Ishikawa (cell line): ENCODE measurements around the gene COQ4.
A peak's percentile ranks its signal among the peaks of the same experiment; 100 is the strongest.

ENCODE experiments used
- CEBPB ChIP-seq: IDR thresholded peaks from 2 replicates; pipeline ENCODE4 v1.6.1; 2012
- CREB1 ChIP-seq: IDR thresholded peaks from 2 replicates; pipeline ENCODE4 v1.6.1; 2012; ENCODE audit warnings: low read depth
- EGR1 ChIP-seq: IDR thresholded peaks from 2 replicates; pipeline ENCODE4 v1.6.1; 2012
- EP300 ChIP-seq: IDR thresholded peaks from 2 replicates; pipeline ENCODE4 v1.6.1; 2012; ENCODE audit warnings: borderline replicate concordance
- FOXM1 ChIP-seq: IDR thresholded peaks from 2 replicates; pipeline ENCODE4 v1.6.1; 2012; ENCODE audit warnings: low read depth, borderline replicate concordance
- MAX ChIP-seq: IDR thresholded peaks from 2 replicates; pipeline ENCODE4 v1.6.1; 2012
- NFIC ChIP-seq: IDR thresholded peaks from 2 replicates; pipeline ENCODE4 v1.6.1; 2012
- RAD21 ChIP-seq: IDR thresholded peaks from 2 replicates; pipeline ENCODE4 v1.6.1; 2012; ENCODE audit warnings: low read depth
- REST ChIP-seq: IDR thresholded peaks from 2 replicates; pipeline ENCODE4 v1.6.1; 2012; ENCODE audit warnings: low read depth, mild to moderate bottlenecking
- TAF1 ChIP-seq: IDR thresholded peaks from 2 replicates; pipeline ENCODE4 v1.6.1; 2012; ENCODE audit warnings: low read depth, mild to moderate bottlenecking
- TCF12 ChIP-seq: IDR thresholded peaks from 2 replicates; pipeline ENCODE4 v1.6.1; 2012; ENCODE audit warnings: low read depth
- TEAD4 ChIP-seq: IDR thresholded peaks from 2 replicates; pipeline ENCODE4 v1.6.1; 2012
- USF1 ChIP-seq: IDR thresholded peaks from 2 replicates; pipeline ENCODE4 v1.6.1; 2012
- YY1 ChIP-seq: IDR thresholded peaks from 2 replicates; pipeline ENCODE4 v1.6.1; 2012; ENCODE audit warnings: low read depth
- ZBTB7A ChIP-seq: IDR thresholded peaks from 2 replicates; pipeline ENCODE4 v1.6.1; 2012; ENCODE audit warnings: low read depth

The COQ4 gene

GRCh38 chr9:128321879-128322403 lies 698 bp upstream of the COQ4 start:
- TF ChIP-seq USF1: peak; percentile 92
- TF ChIP-seq RAD21: no peak
- no peak for TF ChIP-seq NFIC
- no peak for TF ChIP-seq EGR1
- no peak for TF ChIP-seq TEAD4
- no peak for TF ChIP-seq EP300

- TF ChIP-seq EP300 (no peak), YY1 (no peak), TAF1 (no peak), NFIC (no peak), CEBPB (no peak)
Observed at GRCh38 chr9:128323212-128323730, 632 bp downstream of the COQ4 start.

- TF ChIP-seq NFIC: no peak
Observed at GRCh38 chr9:128323791-128324190, 1.2 kb downstream of the COQ4 start.

GRCh38 chr9:128324401-128324800 lies 1.8 kb downstream of the COQ4 start:
- no peak for TF ChIP-seq NFIC
- no peak for TF ChIP-seq FOXM1
- no peak for TF ChIP-seq EP300
- TF ChIP-seq TAF1: no peak
- TF ChIP-seq TCF12: no peak
- no peak for TF ChIP-seq CREB1
- TF ChIP-seq CEBPB: no peak
- TF ChIP-seq MAX: no peak

GRCh38 chr9:128325629-128326028 lies 3.0 kb downstream of the COQ4 start:
- TF ChIP-seq ZBTB7A (no peak), FOXM1 (no peak), YY1 (no peak), MAX (no peak), TCF12 (no peak), EGR1 (no peak), CREB1 (no peak), REST (no peak), TEAD4 (no peak), USF1 (no peak), RAD21 (no peak), EP300 (no peak), TAF1 (no peak), NFIC (no peak), CEBPB (no peak)

- no peak for TF ChIP-seq TAF1
- no peak for TF ChIP-seq REST
- no peak for TF ChIP-seq CREB1
- no peak for TF ChIP-seq TCF12
- no peak for TF ChIP-seq FOXM1
- no peak for TF ChIP-seq RAD21
- TF ChIP-seq CEBPB: no peak
- TF ChIP-seq TEAD4: no peak
- no peak for TF ChIP-seq EP300
- no peak for TF ChIP-seq NFIC
Observed at GRCh38 chr9:128333451-128333869, 10.8 kb downstream of the COQ4 start.

- TF ChIP-seq EP300 (no peak), USF1 (no peak), TCF12 (no peak), NFIC (no peak), RAD21 (no peak), TAF1 (no peak)
Observed at GRCh38 chr9:128335161-128335560, 12.5 kb downstream of the COQ4 start.
